ENCODE data around the gene N4BP2.

N4BP2 gene

DNA sequence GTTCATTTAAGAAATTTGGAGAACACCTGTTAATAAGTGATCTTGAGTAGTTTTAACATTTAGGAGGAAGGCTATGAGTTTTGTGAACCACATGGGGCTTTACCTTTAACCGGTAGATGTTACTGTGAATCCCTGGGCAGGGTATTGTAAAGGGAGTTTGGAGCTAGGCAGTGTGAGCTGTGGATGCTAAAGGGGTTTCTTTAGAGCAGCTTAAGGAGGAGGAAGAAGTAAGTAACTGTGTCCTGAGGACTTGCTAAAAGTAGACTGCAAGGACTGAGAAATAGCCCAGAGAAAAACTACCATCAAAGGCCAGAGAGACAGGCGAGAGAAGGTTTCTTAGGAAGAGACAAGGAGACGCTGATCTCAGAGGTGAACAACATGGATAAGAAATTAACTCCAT, 145.8 kb downstream of the N4BP2 start:
- Histone ChIP-seq H3K27me3 (ENCODE audit: control insufficient read depth, insufficient read depth, low read length, poor library complexity, severe bottlenecking) (no peaks in the 10 kb centered on the region), H3K4me1 (ENCODE audit: control insufficient read depth, insufficient read depth, low read length) (no peaks in the 10 kb centered on the region), H3K9me3 (ENCODE audit: control insufficient read depth, low read length) (no peaks in the 10 kb centered on the region), H3K4me3 (ENCODE audit: insufficient read depth, low read depth, low read length) (no peak overlapping the region), H3K36me3 (ENCODE audit: control insufficient read depth, insufficient read depth, low read length) (no peaks in the 10 kb centered on the region), H3K27ac (ENCODE audit: insufficient read depth, low read depth, low read length, poor library complexity, severe bottlenecking) (no peak overlapping the region)
- 90 to 98% methylated on average over 3 of the region's 3 CpGs for WGBS, 2 experiments

DNA sequence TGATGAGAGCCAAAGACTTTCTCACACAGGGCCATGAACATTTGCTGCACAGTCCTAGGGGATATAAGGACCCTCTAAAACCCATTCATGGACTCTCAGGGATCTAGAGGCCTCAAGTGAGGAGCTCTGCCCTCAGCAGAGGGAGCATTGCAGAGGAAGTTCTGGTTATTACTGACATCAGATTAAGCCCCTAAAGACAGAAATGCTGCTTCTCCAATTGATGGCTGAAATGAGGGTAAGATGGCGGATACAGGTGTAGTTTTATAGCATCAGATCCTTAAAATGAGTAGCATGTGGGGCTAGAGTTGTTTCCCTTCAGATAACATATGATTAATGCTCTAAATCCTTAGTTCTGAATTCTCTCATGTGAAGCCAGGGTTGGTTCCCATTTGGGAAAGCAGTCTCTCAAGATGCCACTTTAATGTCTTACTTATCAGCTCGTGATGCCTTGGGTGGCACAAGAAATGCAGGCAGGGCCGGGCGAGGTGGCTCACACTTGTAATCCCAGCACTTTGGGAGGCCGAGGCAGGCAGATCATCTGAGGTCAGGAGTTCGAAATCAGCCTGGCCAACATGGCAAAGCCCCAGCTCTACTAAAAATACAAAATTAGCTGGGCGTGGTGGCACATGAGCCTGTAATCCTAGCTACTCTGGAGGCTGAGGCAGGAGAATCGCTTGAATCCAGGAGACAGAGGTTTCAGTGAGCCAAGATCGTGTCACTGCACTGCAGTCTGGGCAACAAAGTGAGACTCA, 148.0 kb downstream of the N4BP2 start:
- no peaks in the 10 kb centered on the region for H3K4me1 ChIP-seq (ENCODE audit: control insufficient read depth, insufficient read depth, low read length)
- no peak overlapping the region for H3K4me3 ChIP-seq (ENCODE audit: insufficient read depth, low read depth, low read length)
- no peaks in the 10 kb centered on the region for H3K9me3 ChIP-seq (ENCODE audit: control insufficient read depth, low read length)
- H3K27ac ChIP-seq (ENCODE audit: insufficient read depth, low read depth, low read length, poor library complexity, severe bottlenecking), result no peak overlapping the region
- no peaks in the 10 kb centered on the region for H3K27me3 ChIP-seq (ENCODE audit: control insufficient read depth, insufficient read depth, low read length, poor library complexity, severe bottlenecking)
- H3K36me3 ChIP-seq (ENCODE audit: control insufficient read depth, insufficient read depth, low read length), result no peaks in the 10 kb centered on the region
- WGBS, 2 experiments, result 91 to 94% methylated on average over 9 of the region's 9 CpGs

DNA sequence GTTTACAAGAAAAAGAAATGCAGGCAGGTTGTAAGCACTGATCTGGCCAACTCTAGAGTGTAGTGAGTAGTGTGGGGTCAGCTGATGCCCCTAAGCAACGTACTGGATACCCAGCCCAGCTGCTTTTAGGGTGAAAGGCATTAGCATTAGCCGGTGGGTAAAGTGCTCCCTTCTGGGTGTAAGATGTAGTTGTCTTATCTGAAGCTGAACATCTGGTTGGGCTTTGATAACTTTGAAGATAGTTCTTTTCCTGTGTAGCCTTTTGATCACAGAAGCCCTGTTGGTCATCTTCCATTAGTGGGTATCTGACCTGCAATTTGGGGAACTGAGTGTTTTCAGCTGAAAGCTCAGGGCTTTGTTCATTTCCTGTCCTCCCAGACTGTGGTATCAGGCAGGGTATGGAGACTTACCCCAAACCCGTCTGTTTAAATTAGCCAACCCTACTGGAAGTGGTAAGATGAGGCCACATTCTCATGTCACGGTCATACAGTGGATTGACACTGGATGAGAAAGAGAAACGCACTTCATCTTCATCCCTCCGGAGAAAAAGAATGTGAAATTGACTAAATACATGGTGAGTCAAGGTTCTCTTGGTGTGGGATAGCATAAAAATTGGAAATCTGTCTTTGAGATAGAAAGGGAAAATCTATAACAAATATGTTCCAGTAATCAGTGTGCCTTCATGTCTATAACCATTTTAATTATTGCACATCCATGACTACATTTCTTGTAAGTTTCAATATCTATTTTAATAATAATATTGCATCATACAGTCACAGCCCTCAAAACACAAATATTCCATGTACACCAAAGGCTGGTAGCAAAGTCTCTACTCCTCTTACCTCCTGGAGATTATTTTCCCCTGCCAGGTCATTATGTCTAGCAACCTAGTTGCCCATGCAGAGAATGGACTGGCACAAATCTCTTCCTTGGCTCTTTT, 148.9 kb downstream of the N4BP2 start:
- WGBS, 2 experiments, result 93 to 94% methylated on average over 6 of the region's 6 CpGs
- no peaks in the 10 kb centered on the region for H3K9me3 ChIP-seq (ENCODE audit: control insufficient read depth, low read length)
- H3K4me3 ChIP-seq (ENCODE audit: insufficient read depth, low read depth, low read length), result no peak overlapping the region
- no peaks in the 10 kb centered on the region for H3K36me3 ChIP-seq (ENCODE audit: control insufficient read depth, insufficient read depth, low read length)
- no peak overlapping the region for H3K27ac ChIP-seq (ENCODE audit: insufficient read depth, low read depth, low read length, poor library complexity, severe bottlenecking)
- H3K27me3 ChIP-seq (ENCODE audit: control insufficient read depth, insufficient read depth, low read length, poor library complexity, severe bottlenecking), result no peaks in the 10 kb centered on the region
- no peaks in the 10 kb centered on the region for H3K4me1 ChIP-seq (ENCODE audit: control insufficient read depth, insufficient read depth, low read length)

- no peak overlapping the region for H3K4me3 ChIP-seq (ENCODE audit: insufficient read depth, low read depth, low read length)
- no peak overlapping the region for H3K27ac ChIP-seq (ENCODE audit: insufficient read depth, low read depth, low read length, poor library complexity, severe bottlenecking)
- H3K27me3 ChIP-seq (ENCODE audit: control insufficient read depth, insufficient read depth, low read length, poor library complexity, severe bottlenecking), result no peaks in the 10 kb centered on the region
- no peaks in the 10 kb centered on the region for H3K4me1 ChIP-seq (ENCODE audit: control insufficient read depth, insufficient read depth, low read length)
- no CpG with 5 or more reads among the region's 2 CpGs for WGBS, 2 experiments
- no peaks in the 10 kb centered on the region for H3K36me3 ChIP-seq (ENCODE audit: control insufficient read depth, insufficient read depth, low read length)
- no peaks in the 10 kb centered on the region for H3K9me3 ChIP-seq (ENCODE audit: control insufficient read depth, low read length)
Measured at GRCh38 chr4:40206426-40206825, 149.8 kb downstream of the N4BP2 start.
